HG03139 (cell line): ENCODE measurements around the gene MEGF6.

Experiments
- ATAC-seq: cut with Tn5 transposase; IDR thresholded peaks from one replicate; pipeline ENCODE4 v1.9.1; 2021; ENCODE audit not compliant: unreplicated experiment

Gene MEGF6

DNA sequence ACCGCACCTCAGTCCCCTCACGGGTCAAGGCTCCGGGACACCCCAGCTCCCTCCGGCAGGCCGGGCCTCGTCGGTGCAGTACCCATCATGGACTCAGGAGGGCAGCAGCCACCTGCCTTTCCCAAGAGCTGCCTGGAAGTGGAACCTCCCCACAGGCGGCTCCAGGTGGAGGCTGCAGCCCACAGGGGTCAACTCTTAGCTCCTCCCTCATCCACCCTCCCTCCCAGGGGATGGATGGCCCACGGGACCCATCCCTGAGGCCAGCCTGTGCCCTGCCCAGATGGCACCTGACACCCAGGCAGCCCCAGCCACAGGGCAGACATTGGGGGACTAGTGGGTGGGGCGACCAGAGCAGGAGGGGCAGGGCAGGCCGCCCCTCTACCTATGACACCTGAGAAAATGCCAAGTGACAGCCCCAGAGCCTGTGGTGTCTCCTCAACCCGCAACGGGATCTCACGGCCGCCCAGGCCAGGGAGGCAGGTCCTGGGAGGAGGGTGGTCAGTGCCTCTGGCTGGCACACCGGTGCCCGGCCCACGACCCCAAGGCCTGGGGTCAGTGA is 158.0 kb downstream of the MEGF6 start:
- no peak for ATAC-seq

DNA sequence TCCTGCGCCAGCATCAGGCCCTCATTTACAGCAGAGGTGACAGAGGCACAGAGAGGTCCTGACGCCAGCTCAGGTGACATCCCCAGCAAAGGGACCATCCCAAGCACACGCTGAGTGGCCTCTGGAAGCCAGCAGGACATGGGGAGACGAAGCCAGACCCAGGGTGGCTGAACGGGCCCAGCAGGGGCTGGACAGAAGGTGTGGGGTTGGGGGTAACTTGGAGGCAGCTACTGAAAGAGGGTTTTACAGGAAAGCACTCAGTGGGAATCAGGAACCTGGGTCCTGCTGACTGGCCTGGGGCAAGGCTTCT is 158.5 kb downstream of the MEGF6 start:
- ATAC-seq = no peak

DNA sequence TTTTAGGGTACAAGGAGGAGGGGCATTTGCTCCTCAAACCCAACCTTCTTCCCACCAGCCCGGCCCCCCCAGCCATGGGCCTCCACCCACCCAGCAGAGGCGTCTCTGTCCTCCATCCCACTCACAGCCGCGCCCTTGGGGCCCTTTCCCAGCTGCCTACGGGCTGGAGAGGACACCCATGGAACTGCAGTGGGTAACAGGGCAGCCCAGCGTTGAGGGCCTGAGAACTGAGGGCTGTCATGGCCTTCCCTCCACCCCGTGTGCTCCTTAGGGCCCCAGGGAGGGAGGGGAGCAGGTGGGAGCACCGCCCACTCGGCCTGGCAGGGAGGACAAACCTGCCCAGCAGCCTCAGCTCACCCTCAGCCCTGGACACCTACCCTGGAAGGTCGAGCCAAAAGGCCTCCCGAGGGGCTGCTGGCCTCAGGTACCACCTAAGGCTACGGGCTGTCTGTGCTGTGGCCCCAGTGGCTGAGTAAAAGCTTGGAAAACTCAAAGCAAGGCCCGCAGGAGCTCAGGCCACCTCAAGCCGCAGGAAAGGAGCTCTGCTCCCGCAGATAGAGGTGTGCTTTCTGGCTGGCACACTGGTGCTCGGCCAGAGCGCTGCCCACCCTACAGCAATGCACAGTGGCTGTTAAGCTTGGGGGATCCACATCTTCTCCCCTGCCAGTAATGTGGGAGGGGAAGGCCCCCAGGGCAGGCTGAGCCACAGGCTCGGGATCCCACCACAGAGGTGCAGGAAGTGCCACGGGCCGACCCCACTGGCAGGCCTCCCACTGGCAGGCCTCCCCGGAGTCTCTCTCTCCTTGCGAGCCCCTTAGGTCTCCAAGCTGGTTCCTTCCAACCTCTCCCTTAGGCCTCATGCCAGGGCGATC is 159.1 kb downstream of the MEGF6 start:
- ATAC-seq = no peak

- ATAC-seq = no peak
Measured at GRCh38 chr1:3450983-3451382, 160.3 kb downstream of the MEGF6 start.

DNA sequence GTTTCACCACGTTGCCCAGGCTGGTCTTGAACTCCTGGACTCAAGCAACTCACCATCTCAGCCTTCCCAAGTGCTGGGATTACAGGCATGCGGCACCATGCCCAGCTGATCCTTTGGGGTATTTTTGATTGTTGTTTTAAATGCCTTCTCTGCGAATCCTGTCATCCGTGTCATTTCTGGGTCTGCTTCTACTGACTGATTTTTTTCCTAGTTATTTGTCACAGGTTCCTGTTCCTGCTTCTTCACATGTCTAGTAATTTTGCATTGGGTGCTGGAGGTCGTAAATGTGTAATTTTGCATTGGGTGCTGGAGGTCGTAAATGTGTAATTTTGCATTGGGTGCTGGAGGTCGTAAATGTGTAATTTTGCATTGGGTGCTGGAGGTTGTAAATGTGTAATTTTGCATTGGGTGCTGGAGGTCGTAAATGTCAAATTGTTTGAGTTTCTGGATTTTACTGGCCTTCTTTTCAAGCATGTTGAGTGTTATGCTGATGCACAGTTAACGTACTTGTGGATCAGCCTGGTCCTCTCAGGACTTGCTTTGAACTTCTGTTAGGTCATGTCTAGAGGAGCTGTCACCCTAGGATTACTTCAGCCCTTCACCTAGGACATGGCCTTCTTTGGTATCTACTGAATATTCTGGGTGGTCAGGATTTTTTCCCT is 161.0 kb downstream of the MEGF6 start:
- no peak for ATAC-seq

DNA sequence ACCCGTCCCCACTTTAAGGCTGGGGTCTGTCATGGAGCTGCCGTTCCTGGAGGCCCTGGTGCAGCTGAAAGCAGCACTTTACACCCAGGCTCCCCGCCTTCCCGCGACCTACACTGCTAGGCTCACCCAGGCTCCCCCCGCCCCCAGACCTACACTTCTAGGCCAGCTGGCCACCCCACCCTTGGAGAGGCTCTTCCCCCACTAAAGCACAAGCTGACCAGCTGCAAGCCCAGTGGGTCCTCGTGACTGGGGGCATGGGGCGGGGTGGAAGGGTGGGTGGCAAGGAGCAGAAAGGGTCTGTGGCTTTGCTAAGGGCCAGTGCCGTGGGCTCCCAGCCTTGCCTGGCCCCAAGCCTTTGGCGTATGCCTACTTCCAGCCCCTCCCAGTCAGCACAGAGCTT is 166.6 kb downstream of the MEGF6 start:
- ATAC-seq = no peak

DNA sequence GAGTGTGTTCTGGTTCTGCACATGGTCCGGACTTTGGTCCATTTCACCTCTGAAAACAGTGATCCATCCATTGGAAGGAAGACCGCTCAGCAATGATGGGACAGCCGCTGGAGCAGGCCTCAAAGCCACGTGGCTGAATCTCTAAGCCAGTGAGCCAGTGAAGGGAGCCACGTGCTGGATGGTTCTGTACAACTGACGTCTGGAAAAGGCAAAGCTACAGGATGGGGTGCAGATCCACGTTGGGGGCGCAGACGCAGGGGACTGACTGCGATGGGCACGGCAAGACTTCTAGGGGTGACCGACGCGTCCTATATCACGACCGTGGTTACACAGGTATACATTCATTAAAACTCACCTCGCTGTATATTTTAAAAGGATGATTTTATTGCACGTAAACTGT is 167.0 kb downstream of the MEGF6 start:
- no peak for ATAC-seq

DNA sequence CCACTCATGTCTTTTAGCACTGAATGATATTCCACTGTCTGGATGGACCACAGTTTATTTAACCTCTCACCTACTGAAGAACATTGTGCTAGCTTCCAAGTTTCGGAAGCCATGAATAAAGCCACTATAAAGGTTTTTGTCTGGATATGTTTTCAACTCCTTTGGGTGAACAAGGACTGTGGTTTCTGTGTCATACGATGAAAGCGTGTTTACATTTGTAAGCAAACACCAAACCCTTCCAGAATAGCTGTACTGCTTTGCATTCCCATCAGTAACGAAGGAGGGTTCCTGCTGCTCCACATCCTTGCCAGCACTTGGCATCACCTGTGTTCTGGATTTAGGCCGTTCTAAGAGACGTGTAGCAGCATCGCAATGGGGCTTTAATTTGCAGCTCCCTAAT is 167.5 kb downstream of the MEGF6 start:
- no peak for ATAC-seq

- no peak for ATAC-seq
Measured at GRCh38 chr1:3442901-3443300, 168.4 kb downstream of the MEGF6 start.

DNA sequence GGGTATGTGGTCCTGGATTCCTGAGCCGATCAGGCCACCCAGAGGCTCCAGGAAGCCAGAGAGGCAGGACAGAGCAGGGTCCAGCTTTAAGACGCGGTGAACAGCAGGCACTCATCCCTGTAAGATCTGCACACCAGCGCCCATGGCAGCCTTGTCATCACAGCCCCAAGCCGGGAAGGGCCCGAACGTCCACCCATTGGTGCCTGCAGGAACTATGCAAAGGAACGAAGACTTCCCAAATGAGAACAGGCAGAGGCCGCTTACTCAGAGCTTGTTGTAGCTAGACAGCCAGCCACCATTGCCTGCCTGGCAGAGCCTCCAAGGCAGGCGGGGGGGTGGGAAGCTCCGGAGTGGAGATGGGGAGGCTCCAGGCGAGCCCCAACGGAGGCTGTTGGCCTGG is 169.0 kb downstream of the MEGF6 start:
- no peak for ATAC-seq

GRCh38 chr1:3441880-3442279 is 169.4 kb downstream of the MEGF6 start:
- ATAC-seq = no peak

DNA sequence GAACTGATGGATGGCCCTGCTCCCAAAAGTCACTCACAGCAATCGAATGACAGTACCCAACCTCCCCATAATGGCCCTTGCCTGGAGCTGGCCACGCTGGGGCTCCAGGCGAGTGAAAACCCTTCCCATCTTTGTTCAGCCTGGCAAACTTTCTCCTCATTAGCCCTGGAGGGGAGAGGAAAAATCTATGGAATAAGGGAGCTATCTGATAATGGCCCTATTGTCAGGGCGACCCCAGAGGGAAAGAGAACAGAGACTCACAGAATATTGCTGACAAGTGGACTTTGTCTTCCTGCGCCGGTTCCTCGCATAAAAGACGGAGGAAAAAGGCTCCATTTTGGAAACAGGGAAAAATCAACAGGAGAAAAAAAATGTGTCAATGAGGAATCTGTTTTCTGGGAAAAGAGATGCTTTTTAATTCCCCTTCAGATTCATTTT is 169.9 kb downstream of the MEGF6 start:
- no peak for ATAC-seq

GRCh38 chr1:3440711-3441409 is 170.4 kb downstream of the MEGF6 start:
- ATAC-seq = no peak

- no peak for ATAC-seq
Measured at GRCh38 chr1:3440300-3440681, 171.0 kb downstream of the MEGF6 start.
